GM19238 (cell line): ENCODE results near the gene FOXD4.
"Not testable (repeated sequence)": the region's sequence is repeated elsewhere in the genome, so short reads cannot be mapped to it uniquely, and the experiment has no call there.

Source experiments
- DNase-seq: peaks from one replicate; pipeline ENCODE4 v3.0.0; 2011; ENCODE audit warnings: low spot score; ENCODE audit not compliant: insufficient read length

Gene FOXD4

GRCh38 chr9:93909-94308 lies 24.3 kb downstream of the FOXD4 start:
- not testable (repeated sequence) for DNase-seq

DNA sequence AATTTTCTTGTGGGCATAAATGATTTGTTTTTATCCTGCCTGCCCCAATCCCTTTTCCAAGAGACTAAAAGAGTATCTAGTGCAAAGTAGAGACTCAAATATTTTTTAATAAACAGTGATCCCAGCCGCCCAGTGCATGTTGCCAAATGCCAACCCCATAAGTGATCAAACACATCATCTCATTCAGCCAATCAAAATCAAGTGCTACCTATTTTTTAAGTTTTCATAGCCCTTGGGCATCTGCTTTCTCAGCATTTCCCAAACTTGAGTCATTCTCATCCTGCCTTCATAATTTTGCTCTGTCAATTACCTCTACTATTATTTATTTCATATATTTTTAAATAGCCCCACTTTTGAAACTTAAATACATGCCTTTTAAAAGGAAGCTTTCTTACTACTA lies 27.4 kb downstream of the FOXD4 start:
- not testable (repeated sequence) for DNase-seq

- DNase-seq, result not testable (repeated sequence)
These were observed 29.7 kb downstream of the FOXD4 start for GRCh38 chr9:88396-89037.

DNA sequence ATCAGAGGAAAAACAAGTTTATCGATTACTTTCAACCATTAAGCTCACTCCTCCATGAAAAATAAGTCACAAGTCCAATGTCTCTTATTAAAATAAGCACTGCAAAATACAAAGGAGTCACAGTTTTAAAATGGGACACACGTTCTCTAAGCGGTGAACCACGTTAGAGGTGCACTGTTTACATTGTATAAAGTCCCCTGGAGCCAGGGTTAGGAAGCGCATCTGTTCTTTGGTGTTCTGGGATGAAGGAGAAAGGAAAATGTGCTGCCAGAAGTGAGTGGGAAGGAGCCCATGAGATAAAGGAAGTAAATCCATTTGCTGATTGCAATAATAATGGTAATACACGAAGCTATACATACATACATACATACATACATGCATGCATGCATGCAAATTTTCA lies 30.4 kb downstream of the FOXD4 start:
- not testable (repeated sequence) for DNase-seq

- not testable (repeated sequence) for DNase-seq
These were observed 31.1 kb downstream of the FOXD4 start for GRCh38 chr9:87105-87504.

DNA sequence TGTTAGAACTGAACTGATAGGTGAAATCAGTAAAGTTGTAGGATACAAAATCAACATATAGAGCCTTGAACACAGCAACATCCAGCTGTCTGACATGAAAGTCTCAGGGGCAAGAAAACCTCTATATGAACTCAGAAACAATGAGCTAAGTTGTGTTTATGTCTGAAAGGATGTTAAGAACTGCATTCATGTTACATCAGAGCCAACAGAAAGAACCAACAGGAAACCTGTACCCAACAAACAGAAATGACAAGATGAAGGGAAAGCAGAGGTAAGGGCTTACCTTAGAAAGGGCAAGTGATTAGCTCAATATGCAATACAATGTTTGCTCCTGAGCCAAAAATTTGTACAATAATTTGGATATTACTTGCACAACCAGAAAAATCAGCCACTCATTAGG lies 31.5 kb downstream of the FOXD4 start:
- DNase-seq, result not testable (repeated sequence)

GRCh38 chr9:82932-83689 lies 35.1 kb downstream of the FOXD4 start:
- not testable (repeated sequence) for DNase-seq

DNA sequence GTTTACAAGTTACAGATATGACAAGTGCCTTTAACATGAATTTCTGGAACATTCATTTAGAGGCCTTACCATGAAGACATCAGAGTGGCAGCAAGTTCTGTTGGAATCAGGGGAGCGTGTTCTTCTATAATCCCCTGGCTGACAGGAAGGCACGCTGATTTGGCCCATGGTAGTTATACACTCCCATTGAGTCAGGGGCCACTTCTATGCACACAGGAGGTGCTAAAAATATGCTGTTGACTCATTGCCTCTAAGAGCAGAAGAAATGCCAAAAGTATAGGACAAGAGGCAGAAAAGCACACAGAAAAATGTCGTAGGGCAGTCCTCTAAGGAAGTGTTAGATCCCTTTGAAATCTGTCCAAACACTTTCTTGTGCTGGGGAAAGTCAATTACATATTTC lies 39.9 kb downstream of the FOXD4 start:
- not testable (repeated sequence) for DNase-seq

DNA sequence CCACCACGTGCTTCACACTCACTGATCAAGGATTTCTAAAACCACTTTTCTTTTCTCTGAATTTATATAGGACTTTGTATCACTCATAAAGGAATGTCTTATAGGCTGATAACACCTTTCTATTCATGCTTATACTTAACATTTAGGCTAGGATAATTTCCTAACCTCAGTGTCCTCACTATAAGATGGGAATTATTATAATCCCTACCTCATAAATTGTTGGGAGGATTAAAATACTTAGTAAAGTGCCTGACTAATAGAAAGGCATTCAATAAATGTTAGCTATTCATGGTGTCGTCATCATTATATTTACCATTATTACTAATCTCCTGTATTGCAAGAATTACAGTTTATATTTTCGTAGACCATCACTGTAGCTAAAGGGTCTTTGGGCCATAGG lies 41.8 kb downstream of the FOXD4 start:
- DNase-seq, result not testable (repeated sequence)

- DNase-seq, result not testable (repeated sequence)
These were observed 44.2 kb downstream of the FOXD4 start for GRCh38 chr9:73900-74525.

- DNase-seq, result not testable (repeated sequence)
These were observed 44.9 kb downstream of the FOXD4 start for GRCh38 chr9:73076-73899.
